Mesodermal cell (in vitro differentiated cells): ENCODE data around the gene EPB41L4A.

Experiments
- H3K27ac ChIP-seq: 2 replicates; pipeline ENCODE4 v1.7.0; 2013; ENCODE audit warnings: mild to moderate bottlenecking, low read depth, low read length, moderate library complexity; ENCODE audit not compliant: severe bottlenecking
- H3K36me3 ChIP-seq: 2 replicates; pipeline ENCODE4 v1.7.1; 2013; ENCODE audit warnings: mild to moderate bottlenecking, low read length, moderate library complexity; ENCODE audit not compliant: control insufficient read depth, insufficient read depth
- H3K4me1 ChIP-seq: one replicate; pipeline ENCODE4 v1.7.1; 2013; ENCODE audit warnings: mild to moderate bottlenecking, low read length; ENCODE audit not compliant: insufficient read depth, control insufficient read depth, poor library complexity, severe bottlenecking
- H3K4me3 ChIP-seq: 2 replicates; pipeline ENCODE4 v1.7.0; 2013; ENCODE audit warnings: low read length, control low read depth, mild to moderate bottlenecking; ENCODE audit not compliant: insufficient read depth, poor library complexity, severe bottlenecking; ENCODE audit errors: extremely low read depth
- H3K9me3 ChIP-seq: 2 replicates; pipeline ENCODE4 v1.7.1; 2013; ENCODE audit warnings: mild to moderate bottlenecking, low read length, moderate library complexity; ENCODE audit not compliant: control insufficient read depth
- WGBS, 2 experiments: methylation state at CpG; one replicate each; pipeline ENCODE4 v1.1.5; 2013; ENCODE audit warnings: missing lambda C conversion rate in 2 of 2; ENCODE audit not compliant: insufficient coverage in 2 of 2; 5-methylcytosine and 5-hydroxymethylcytosine counted together

EPB41L4A gene

DNA sequence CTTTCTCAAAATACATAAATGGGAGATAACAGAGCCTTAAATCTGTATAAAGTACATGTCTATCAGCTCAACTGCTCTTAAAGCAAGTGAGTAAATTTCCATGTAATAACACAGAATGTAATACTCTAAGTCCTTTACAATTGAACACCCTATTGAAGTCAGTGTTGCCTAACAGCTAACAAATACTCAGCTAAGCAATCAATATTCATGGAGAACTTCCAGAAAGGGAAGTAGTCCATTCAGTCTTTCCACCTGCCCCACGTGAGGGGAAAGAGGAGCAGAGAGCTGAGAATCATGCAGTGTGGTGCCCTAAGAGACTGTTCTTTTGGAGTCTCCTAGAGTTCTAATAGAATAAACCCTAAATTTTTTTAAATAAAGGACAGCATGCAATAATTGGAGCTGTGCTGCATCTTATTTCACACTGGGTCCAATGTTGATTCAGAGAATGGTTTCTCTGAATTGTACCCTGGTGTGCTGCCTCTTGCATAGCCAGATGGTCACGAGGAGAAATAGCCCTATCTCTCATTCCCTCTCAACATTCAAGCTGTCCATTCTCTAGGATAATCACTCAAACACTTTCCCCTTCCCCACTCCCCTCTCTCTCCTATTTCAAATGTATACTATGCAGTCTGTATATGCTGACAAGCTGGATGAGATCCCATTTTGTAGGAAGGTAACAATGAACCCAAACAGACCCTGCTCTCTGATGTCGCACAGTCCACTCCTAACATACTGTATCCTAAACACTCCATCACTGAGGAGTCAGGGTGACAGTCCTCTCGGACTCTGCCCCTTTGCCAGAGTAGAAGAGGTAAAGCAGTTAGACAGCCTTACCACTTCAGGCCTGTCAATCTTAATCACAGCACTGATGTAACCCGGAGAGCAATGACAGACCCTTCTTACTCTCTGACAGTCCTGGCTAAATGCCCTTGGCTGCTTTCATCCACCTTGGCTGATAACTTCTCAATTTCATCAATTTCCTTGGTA, 134.8 kb downstream of the EPB41L4A start:
- 60 to 97% methylated on average over 1 to 3 of the region's 5 CpGs for WGBS, 2 experiments
- no peaks in the 10 kb centered on the region for H3K4me1 ChIP-seq
- H3K4me3 ChIP-seq: no peak overlapping the region
- no peak overlapping the region for H3K27ac ChIP-seq
- H3K9me3 ChIP-seq: no peaks in the 10 kb centered on the region
- H3K36me3 ChIP-seq: no peaks in the 10 kb centered on the region

DNA sequence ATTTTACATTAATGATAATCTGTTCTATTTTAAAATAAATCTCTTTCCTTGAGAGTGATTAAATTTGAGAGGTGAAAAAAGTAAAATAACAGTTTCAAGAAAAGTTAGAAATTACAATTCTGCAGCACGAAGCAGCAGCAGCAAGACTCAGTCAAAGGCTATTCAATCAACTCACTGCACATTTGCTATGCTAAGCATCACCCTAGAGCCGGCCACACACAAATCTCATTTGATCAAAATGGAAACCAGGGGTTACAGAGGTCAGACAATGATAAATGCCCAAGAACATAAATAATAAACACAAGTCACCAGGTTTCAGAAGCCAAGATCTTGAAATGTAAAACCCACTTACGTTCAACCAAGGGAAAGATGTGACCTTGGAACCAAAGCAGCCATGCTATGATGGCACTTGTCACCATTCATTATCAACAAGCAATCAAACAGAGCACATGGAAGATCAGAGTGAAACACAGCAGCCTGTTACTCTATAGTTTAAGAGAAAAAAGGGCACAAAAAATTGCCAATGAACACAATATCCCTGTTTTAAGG, 136.0 kb downstream of the EPB41L4A start:
- H3K36me3 ChIP-seq: no peaks in the 10 kb centered on the region
- no peak overlapping the region for H3K4me3 ChIP-seq
- H3K27ac ChIP-seq: no peak overlapping the region
- WGBS, 2 experiments: 96 to 100% methylated on average over 1 to 3 of the region's 3 CpGs
- H3K9me3 ChIP-seq: no peaks in the 10 kb centered on the region
- H3K4me1 ChIP-seq: no peaks in the 10 kb centered on the region

DNA sequence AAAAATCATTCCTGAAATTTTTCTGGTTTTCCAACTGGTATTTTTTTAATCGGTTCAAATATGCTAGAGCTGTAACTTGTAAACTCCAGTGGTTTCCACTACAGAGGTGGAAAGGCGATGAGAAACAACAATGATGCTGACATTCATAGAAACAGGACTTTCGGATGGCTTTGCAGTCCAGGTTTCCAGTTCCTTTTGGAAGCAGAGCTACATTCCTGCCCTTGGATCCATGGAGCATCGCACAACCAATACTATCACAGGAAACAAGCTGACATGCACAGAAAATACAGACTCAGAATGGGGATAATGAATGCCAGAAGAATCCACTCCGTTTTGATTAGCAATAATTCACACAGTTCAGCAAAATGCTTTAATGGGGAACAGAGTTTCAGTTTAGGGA, 140.0 kb downstream of the EPB41L4A start:
- WGBS, 2 experiments: 90 to 92% methylated on average over 3 to 4 of the region's 5 CpGs
- no peaks in the 10 kb centered on the region for H3K4me1 ChIP-seq
- no peak overlapping the region for H3K27ac ChIP-seq
- H3K36me3 ChIP-seq: no peaks in the 10 kb centered on the region
- H3K4me3 ChIP-seq: no peak overlapping the region
- H3K9me3 ChIP-seq: no peaks in the 10 kb centered on the region

DNA sequence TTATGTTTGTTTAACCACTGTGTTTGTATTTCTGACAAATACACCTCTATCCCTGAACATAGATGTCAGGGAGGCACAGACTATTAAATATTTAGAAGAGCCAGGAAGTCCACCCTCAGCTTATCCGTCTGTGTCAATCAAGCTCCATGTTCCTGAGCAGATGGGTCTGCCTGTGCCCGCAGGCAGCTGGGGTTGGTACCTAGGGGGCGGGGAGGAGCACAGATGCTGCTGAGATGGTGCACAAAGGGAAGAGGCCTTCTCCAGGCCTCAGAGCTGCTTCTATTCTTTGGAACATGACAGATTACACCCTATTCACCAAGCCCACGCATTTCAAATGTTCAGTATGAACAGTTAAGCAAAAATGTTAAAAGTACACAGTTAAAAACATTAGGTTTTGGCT, 142.1 kb downstream of the EPB41L4A start:
- no CpG with 5 or more reads among the region's 4 CpGs for WGBS, 2 experiments

DNA sequence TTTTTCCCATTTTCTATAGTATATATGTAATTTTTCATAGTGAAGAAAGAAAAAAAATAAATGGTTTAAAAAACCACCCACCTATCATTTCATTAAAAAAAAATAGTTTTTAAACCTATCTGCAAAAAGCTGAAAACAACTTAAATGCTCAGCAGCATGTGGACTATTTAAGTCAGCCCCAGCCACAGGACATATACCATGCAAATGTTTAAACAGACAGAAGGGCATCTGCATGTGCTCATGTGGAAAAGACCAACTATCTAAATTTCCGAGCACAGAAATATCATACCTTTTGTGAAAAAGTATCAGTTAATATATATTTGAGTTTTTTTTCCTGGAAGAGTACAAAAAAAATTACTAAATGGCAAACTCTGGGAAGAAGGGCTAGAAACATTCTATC, 143.4 kb downstream of the EPB41L4A start:
- no peak overlapping the region for H3K27ac ChIP-seq
- H3K36me3 ChIP-seq: no peaks in the 10 kb centered on the region
- H3K9me3 ChIP-seq: no peaks in the 10 kb centered on the region
- no peak overlapping the region for H3K4me3 ChIP-seq
- H3K4me1 ChIP-seq: peaks cover 4% of the 10 kb centered on the region
- no CpG with 5 or more reads among the region's 1 CpG for WGBS, 2 experiments

More for the DNA sequence above, 142.1 kb downstream of the EPB41L4A start:
- H3K36me3 ChIP-seq: no peaks in the 10 kb centered on the region
- H3K4me1 ChIP-seq: no peaks in the 10 kb centered on the region
- H3K27ac ChIP-seq: no peak overlapping the region
- H3K9me3 ChIP-seq: no peaks in the 10 kb centered on the region
- no peak overlapping the region for H3K4me3 ChIP-seq

DNA sequence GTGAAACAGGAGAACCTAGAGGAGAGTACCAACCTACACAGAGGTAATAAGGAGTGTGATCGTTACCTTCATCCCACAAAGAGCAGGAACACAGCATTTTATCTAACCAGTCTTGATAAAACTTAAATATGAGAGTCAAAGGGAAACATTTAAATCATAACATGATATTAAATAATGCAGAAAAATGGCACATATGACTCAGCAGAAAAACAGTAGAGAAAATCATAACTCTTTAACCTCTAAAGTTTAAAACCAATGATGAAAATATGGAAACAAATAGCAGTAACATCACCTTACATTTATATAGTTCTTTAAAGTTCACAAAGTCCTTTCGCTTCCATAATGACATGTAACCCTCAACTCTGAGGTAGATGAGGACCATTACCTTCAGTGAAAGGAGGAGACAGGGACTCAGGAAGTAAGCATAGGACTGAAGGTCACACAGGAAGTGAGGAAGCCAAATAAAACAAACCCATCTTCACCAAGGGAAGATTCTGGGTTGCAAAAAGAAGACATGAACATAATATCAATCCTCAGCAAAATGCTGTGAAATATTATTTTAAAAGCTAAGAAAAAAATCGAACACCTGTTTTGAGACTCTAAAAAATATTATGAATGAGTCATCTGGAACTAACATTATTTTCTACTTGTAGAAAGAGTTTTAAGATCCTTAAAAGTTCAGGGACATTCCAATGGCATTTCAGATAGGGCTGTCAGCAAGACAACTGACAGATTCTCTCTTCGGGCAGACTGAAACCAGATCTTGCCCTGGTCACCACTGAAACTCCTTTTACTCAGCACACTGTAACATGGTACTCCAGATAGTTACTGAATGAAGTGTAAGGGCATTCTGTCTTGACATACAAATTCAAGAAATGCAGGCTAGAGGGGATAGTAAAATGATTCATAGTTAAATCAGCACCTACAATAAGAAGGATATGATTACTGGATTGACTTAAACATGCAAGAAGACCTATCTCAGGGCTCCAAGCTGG, 148.5 kb downstream of the EPB41L4A start:
- Histone ChIP-seq H3K4me3 (no peak overlapping the region), H3K4me1 (peaks cover 4% of the 10 kb centered on the region), H3K9me3 (no peaks in the 10 kb centered on the region), H3K36me3 (no peaks in the 10 kb centered on the region), H3K27ac (peak overlapping the region; percentile 2)
- WGBS, 2 experiments: 71% methylated on average over 1 of the region's 4 CpGs; no CpG with 5 or more reads in 1 of the 2 experiments

DNA sequence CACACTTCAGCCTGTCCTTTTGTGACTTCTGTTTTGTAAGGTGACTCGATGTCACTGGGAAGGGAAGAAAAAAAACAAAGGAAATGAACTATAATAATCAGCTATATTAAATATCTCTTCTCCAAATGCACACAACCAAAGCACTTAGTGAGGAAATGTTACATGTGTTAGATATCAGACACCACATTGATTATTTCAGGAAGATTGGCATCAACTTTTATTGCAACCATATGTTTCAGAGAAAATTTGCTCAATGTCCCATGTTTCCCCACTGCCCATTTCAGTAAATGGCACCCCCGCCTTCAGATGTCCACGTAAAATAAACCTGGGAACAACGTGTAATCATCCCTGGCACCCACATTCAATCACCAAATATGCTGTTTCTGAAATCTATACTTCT, 151.8 kb downstream of the EPB41L4A start:
- peaks cover 4% of the 10 kb centered on the region for H3K4me1 ChIP-seq
- H3K9me3 ChIP-seq: no peaks in the 10 kb centered on the region
- H3K27ac ChIP-seq: no peak overlapping the region
- WGBS, 2 experiments: 70 to 81% methylated on average over 3 of the region's 4 CpGs
- no peak overlapping the region for H3K4me3 ChIP-seq
- no peaks in the 10 kb centered on the region for H3K36me3 ChIP-seq

DNA sequence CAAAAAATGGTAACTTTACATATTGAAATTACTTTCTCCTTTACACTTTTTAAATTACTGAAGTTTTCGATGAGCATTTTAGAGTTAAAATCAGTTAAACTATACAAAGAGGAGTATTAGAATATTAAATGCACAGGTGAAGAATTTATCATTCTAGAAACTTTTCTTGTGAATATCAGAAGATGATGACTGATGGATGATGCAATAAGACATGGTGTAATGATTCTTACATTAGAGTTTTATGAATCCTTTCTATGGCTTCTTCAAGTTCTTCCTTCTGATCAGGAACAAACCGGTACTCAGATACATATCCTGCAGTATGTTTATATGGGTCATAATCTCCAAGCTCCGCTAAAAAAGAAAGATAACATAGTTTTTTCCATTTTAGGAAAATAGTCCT, 154.4 kb downstream of the EPB41L4A start:
- WGBS, 2 experiments: no CpG with 5 or more reads among the region's 3 CpGs
- no peaks in the 10 kb centered on the region for H3K36me3 ChIP-seq
- H3K27ac ChIP-seq: no peak overlapping the region
- no peaks in the 10 kb centered on the region for H3K4me1 ChIP-seq
- H3K4me3 ChIP-seq: no peak overlapping the region
- no peaks in the 10 kb centered on the region for H3K9me3 ChIP-seq

DNA sequence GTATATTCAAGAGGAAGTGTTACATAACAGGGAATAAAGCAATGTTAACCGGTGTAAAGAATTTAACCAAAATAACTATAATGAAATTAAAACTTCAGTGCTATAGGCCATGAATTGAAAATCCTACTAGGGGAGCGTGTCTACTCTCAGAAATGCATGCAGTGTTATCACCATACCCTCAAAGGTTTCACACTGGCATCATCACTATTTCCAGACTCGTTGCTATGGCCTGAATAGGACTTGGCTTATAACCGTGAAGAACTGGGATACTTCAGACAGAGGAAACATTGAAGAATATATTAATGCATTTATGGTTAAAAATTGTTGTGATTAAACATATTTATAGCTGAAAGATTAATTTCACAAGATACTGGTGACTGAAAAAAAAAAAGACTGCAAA, 154.9 kb downstream of the EPB41L4A start:
- Histone ChIP-seq H3K9me3 (no peaks in the 10 kb centered on the region), H3K4me1 (no peaks in the 10 kb centered on the region), H3K27ac (no peak overlapping the region), H3K4me3 (no peak overlapping the region), H3K36me3 (no peaks in the 10 kb centered on the region)
- 83 to 100% methylated on average over 1 to 2 of the region's 4 CpGs for WGBS, 2 experiments

DNA sequence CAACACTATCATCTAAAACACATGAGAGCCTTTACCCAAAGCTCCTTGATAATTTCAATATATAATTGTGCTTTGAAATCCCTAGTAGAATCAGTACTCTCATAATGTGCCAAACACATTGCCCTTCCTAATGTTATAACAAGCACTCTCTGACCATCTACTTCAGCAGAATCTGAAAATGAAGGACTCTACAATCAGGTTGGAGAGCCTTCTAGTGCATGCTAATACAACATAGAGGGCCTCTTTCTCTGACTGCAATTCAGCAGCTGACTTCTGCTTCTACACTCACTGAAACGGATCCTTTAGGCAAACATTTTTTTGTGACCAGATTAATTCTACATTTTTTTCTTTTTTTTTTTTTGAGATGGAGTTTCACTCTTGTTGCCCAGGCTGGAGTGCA, 155.6 kb downstream of the EPB41L4A start:
- no peaks in the 10 kb centered on the region for H3K9me3 ChIP-seq
- no peak overlapping the region for H3K4me3 ChIP-seq
- no CpG with 5 or more reads among the region's 1 CpG for WGBS, 2 experiments
- no peaks in the 10 kb centered on the region for H3K4me1 ChIP-seq
- no peak overlapping the region for H3K27ac ChIP-seq
- no peaks in the 10 kb centered on the region for H3K36me3 ChIP-seq
